IPS-20b (cell line): ENCODE results near the gene ZBTB42.

Source experiments
- H3K27ac ChIP-seq: one replicate; pipeline ENCODE4 v1.5.1; 2013; ENCODE audit warnings: low read length
- H3K27me3 ChIP-seq: 2 replicates; pipeline ENCODE4 v1.6.1; 2013; ENCODE audit warnings: mild to moderate bottlenecking, low read length, inconsistent platforms; ENCODE audit not compliant: insufficient read depth
- H3K36me3 ChIP-seq: 2 replicates; pipeline ENCODE4 v1.6.1; 2013; ENCODE audit warnings: low read depth, mild to moderate bottlenecking, inconsistent platforms, low read length, moderate library complexity; ENCODE audit not compliant: insufficient read depth
- H3K4me1 ChIP-seq: 2 replicates; pipeline ENCODE4 v1.6.1; 2013; ENCODE audit warnings: mild to moderate bottlenecking, control low read depth, inconsistent platforms, low read length, moderate library complexity; ENCODE audit not compliant: insufficient read depth
- H3K4me3 ChIP-seq: 2 replicates; pipeline ENCODE4 v1.5.1; 2013; ENCODE audit warnings: mild to moderate bottlenecking, low read length, inconsistent platforms
- H3K9ac ChIP-seq: 2 replicates; pipeline ENCODE4 v1.6.1; 2013; ENCODE audit warnings: low read depth, mild to moderate bottlenecking, inconsistent platforms, low read length, moderate library complexity
- H3K9me3 ChIP-seq: 2 replicates; pipeline ENCODE4 v1.6.1; 2013; ENCODE audit warnings: mild to moderate bottlenecking, low read depth, low read length, inconsistent platforms; ENCODE audit not compliant: insufficient read depth

The ZBTB42 gene

DNA sequence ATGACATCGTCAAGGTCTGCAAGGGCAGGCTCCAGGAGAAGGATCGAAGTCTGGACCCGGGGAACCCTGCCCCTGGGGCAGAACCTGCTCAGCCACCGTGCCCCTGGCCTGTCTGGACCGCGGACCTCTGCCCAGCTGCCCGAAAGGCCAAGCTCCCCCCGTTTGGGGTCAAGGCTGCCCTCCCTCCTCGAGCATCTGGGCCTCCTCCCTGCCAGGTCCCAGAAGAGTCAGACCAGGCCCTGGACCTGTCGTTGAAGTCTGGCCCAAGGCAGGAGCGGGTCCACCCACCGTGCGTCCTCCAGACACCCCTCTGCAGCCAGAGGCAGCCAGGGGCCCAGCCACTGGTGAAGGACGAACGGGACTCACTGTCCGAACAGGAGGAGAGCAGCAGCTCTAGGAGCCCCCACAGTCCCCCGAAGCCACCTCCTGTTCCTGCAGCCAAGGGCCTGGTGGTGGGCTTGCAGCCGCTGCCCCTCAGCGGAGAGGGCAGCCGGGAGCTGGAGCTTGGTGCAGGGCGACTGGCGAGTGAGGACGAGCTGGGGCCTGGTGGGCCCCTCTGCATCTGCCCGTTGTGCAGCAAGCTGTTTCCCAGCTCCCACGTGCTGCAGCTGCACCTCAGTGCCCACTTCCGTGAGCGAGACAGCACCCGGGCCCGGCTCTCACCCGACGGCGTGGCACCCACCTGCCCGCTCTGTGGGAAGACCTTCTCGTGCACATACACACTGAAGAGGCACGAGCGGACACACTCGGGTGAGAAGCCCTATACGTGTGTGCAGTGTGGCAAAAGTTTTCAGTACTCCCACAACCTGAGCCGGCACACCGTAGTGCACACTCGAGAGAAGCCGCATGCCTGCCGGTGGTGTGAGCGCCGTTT, 856 bp downstream of the ZBTB42 start:
- H3K9ac ChIP-seq, result no peak overlapping the region

DNA sequence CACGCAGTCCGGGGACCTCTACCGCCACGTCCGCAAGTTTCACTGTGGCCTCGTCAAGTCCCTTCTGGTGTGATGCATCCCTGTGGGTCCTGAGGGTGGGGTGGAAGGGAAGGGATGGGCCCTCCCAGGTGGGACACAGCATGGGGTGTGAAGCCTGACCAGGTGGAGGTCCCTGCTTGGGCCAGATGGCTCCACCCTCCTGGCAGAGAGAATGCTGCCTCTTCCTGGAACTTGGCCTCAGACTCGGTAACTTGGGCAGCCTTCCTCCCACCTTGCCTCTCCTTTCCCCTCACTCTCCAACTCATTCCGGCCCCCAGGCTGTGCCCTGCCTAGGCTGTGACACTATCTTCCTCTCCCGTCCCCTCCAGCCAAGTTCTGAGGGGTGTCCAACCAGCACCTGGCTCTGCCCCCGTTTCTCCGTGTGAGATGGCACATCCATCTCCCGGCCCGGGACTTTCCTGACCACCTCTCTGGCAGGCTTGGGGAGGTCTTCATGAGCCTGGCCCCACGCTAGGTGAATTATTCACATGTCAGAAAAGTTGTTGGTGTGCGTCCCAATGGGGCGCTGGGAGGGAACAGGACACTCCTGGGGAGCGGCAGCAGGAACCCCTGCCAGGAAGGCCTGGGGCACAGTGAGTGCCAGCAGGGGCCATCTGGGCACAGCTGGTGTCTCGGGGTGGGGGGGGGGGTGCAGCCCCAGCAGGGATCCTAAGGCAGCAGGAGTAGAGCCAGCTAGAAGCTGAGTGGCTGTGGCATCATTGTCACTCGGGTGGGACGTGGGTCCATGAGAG, 1.7 kb downstream of the ZBTB42 start:
- Histone ChIP-seq H3K27ac (no peak overlapping the region), H3K27me3 (peaks cover 48% of the 10 kb centered on the region), H3K4me3 (no peak overlapping the region), H3K36me3 (no peaks in the 10 kb centered on the region), H3K4me1 (peaks cover 7% of the 10 kb centered on the region; the same call in 1 of the 2 replicates), H3K9ac (no peak overlapping the region), H3K9me3 (no peaks in the 10 kb centered on the region)

More for the DNA sequence above, 856 bp downstream of the ZBTB42 start:
- Histone ChIP-seq H3K27me3 (peaks cover 56% of the 10 kb centered on the region), H3K9me3 (no peaks in the 10 kb centered on the region), H3K4me1 (peaks cover 7% of the 10 kb centered on the region; the same call in 1 of the 2 replicates), H3K36me3 (no peaks in the 10 kb centered on the region), H3K4me3 (peak overlapping the region; percentile 66), H3K27ac (no peak overlapping the region)

- H3K9ac ChIP-seq, result no peak overlapping the region
- no peak overlapping the region for H3K4me3 ChIP-seq
- peaks cover 40% of the 10 kb centered on the region for H3K27me3 ChIP-seq
- no peaks in the 10 kb centered on the region for H3K9me3 ChIP-seq
- H3K4me1 ChIP-seq, result peaks cover 7% of the 10 kb centered on the region; the same call in 1 of the 2 replicates
- no peak overlapping the region for H3K27ac ChIP-seq
- no peaks in the 10 kb centered on the region for H3K36me3 ChIP-seq
Measured at GRCh38 chr14:104803280-104803911, 2.5 kb downstream of the ZBTB42 start.

DNA sequence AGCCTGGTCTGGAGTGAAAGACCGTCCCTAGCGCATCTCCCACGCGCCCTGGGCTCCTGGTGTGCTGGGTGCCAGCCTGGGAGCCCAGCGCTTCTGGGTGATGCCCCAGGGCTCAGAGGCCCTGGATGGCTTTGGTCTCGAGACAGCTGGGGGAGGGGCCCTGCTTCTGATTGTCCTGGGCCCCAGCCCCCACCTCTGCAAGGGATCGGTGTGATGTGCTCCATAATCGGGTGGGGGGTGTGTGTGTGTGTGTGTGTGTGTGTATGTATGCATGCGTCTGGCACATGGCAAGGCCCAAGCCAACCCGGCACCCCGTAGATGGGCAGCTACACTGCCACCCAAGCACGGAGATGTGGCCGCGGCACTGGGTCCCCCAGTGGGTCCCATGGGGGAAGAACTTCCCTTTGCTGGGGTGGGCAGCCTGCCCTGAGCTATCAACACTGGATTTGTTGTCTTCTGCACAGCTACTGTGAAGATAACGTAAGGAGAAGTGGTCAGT, 3.1 kb downstream of the ZBTB42 start:
- Histone ChIP-seq H3K36me3 (no peaks in the 10 kb centered on the region), H3K4me1 (peaks cover 7% of the 10 kb centered on the region; the same call in 1 of the 2 replicates), H3K27ac (no peak overlapping the region), H3K9ac (no peak overlapping the region), H3K4me3 (no peak overlapping the region), H3K9me3 (no peaks in the 10 kb centered on the region), H3K27me3 (peaks cover 34% of the 10 kb centered on the region)

DNA sequence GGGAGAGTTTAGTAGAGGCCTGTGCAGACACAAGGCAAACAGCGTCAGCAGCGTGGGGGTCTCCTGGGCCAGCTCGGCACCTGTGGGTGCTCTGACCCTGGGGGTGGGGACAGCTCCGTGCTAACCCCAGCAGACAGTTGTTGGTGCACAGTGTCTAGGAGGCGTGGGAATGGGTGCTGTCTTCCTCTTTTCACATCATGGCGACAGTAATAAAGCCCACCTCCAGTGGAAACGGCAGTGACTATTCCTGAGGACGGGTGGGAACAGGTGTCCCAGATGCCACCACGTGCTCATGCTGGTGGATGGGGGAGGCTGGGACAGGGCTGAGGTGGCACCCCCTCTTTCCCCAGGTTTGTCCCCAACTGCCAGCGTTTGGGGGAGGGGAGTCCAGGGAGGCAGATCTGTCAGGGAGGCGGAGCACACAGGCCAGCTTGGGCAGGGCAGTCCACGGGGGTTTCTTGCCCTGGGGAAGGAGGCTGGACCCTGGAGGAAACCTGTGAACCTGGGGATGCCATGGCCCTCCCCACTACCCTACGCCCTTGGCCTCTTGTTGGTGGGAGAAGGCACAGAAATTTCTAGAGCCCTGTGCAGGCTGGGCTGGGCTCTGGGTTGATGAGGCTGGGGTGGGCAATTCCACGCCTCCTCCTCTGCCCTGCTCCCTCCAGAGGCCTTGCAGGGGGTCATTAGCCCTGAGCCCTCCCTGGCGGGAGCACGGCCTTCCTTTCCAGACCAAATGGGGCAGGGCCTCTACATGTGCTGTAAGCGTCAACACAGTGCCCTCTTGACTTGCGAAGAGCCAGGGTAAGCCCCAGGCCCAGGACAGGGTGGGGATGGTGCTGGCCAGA, 3.8 kb downstream of the ZBTB42 start:
- Histone ChIP-seq H3K27me3 (peaks cover 27% of the 10 kb centered on the region), H3K9me3 (no peaks in the 10 kb centered on the region), H3K4me1 (0 out of 2 replicates have a peak, but pooled peaks cover 4% of the 10 kb centered on the region), H3K9ac (no peak overlapping the region), H3K27ac (no peak overlapping the region), H3K36me3 (no peaks in the 10 kb centered on the region), H3K4me3 (no peak overlapping the region)

DNA sequence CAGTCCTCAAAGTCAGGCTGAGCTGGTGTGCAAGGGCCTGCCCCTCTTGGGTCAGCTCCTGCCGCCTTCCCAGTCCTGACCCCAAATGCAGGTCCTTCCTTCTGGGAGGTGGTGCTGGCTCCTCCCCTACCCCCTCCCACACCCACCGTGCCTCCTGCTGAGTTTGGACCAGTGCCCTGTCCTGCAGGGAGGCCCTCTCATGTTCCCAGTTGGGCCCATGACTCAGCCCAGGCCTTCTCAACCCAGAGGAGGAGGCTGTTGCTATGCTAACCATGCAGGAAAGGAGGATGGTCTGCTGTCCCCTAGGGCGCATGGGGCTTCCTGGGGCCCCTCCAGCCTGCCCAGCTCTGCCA, 4.4 kb downstream of the ZBTB42 start:
- no peak overlapping the region for H3K4me3 ChIP-seq
- H3K36me3 ChIP-seq, result no peaks in the 10 kb centered on the region
- H3K27ac ChIP-seq, result no peak overlapping the region
- H3K4me1 ChIP-seq, result 0 out of 2 replicates have a peak, but pooled peaks cover 4% of the 10 kb centered on the region
- no peak overlapping the region for H3K9ac ChIP-seq
- H3K27me3 ChIP-seq, result peaks cover 22% of the 10 kb centered on the region
- no peaks in the 10 kb centered on the region for H3K9me3 ChIP-seq

DNA sequence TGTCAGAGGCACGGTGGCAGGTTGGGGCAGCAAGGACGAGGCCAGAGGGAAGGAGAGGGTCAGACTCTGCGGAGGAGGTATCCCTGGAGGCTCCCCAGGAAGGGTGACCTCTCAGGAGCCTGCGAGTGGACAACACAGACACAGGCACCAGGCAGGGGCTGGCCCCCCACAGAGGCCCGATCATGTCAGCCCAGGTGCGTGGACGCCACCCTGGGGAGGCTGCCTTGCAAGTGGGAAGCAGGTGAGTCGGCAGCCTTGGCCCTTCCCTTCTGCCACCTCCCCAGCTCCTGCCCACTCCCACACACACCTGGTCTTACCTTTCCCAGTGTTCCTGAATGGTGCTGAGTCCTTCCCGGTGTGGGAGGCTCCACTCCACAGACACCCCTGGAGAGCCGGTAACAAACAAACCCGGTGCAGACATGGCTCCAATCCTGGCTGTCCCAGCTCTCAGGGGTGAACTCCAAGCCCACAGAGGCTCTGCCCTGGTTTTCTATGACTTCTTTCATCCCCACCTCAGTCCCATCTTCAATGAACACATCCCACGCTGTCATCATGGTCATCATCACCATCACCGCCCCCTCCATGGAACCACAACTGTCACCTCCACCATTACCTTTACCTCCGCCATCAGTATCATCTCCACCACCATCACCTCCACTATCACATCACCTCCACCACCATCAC, 5.2 kb downstream of the ZBTB42 start:
- Histone ChIP-seq H3K36me3 (no peaks in the 10 kb centered on the region), H3K4me1 (0 out of 2 replicates have a peak, but pooled peaks cover 4% of the 10 kb centered on the region), H3K9ac (no peak overlapping the region), H3K9me3 (no peaks in the 10 kb centered on the region), H3K27me3 (peaks cover 18% of the 10 kb centered on the region), H3K4me3 (no peak overlapping the region), H3K27ac (no peak overlapping the region)

DNA sequence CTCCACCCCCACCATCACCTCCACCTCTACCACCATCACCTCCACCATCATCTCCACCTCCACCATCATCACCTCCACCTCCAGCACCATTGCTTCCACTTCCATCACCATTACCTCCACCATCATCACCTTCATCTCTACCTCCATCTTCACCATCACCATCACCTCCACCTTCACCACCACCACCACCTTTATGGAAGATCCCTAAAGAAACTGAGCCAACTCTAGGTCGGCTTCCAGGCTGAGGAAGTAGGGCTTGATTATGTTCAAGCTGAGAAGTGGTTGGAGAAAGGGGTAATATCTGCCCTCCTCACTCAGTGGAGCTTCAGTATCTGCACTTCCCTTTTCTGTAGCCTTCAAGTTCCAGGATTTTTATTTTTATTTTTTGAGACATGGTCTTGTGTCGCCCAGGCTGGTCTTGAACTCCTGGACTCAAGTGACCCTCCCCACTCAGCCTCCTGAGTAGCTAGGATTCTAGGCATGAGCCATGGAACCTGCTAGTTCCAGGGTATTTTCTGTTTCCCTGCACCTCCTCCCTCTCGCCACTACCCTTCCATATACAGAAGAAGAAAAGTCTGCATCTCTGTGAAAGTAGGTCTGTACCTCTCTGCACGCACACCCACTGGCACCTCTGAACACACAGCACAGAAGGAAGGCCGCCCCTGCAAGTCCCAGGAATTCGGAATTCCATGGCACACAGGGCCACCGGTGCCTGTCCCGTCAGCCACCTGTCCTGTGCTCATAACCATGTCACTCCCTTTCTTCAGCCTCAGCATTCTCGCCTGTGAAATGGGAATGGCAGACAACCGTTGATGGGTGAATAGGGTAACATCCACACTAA, 5.9 kb downstream of the ZBTB42 start:
- peaks cover 10% of the 10 kb centered on the region for H3K27me3 ChIP-seq
- H3K4me1 ChIP-seq, result no peaks in the 10 kb centered on the region
- H3K9ac ChIP-seq, result no peak overlapping the region
- no peaks in the 10 kb centered on the region for H3K9me3 ChIP-seq
- H3K27ac ChIP-seq, result no peak overlapping the region
- H3K36me3 ChIP-seq, result no peaks in the 10 kb centered on the region
- no peak overlapping the region for H3K4me3 ChIP-seq

GRCh38 chr14:104808456-104808855, 7.6 kb downstream of the ZBTB42 start:
- Histone ChIP-seq H3K9ac (no peak overlapping the region), H3K36me3 (no peaks in the 10 kb centered on the region), H3K4me1 (no peaks in the 10 kb centered on the region), H3K27ac (no peak overlapping the region), H3K4me3 (no peak overlapping the region), H3K27me3 (no peaks in the 10 kb centered on the region; the same call in 1 of the 2 replicates), H3K9me3 (no peaks in the 10 kb centered on the region)

DNA sequence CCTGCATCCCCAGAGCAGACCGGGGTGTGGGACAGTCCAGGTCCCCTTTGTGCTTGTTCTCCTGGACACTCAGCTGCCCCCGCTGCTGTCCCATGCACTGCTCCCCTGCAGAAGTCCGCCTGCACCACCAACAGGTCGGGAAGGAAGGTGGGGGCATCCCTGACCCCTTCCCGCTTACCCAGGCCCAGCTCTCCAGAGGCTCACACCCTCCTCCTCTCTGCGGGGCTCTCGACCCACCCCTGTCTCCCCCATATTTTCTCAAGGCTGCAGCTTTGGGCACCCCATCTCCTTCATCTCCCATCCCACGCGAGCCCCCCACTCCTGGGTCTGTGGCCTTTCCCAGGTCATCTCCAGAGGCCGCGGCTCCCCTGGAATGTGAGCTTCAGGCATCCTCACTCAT, 9.4 kb downstream of the ZBTB42 start:
- Histone ChIP-seq H3K4me3 (no peak overlapping the region), H3K4me1 (no peaks in the 10 kb centered on the region), H3K36me3 (no peaks in the 10 kb centered on the region), H3K27ac (no peak overlapping the region), H3K27me3 (no peaks in the 10 kb centered on the region; the same call in 1 of the 2 replicates), H3K9me3 (no peaks in the 10 kb centered on the region), H3K9ac (no peak overlapping the region)
